GM12878 (cell line): Measurements from ENCODE around the gene HDAC7. TPM values are rescaled to one million over a fixed set of nuclear protein-coding genes. Genes with fewer than 3 reads are reported as not detected.

Source experiments
- ATAC-seq: fragments of 200-7000 bp; cut with Tn5 transposase; 3 replicates; pipeline ENCODE4 v1.9.1; 2020; ENCODE audit warnings: mild to moderate bottlenecking, moderate library complexity
- BruUV-seq: library from RNA; stranded (reverse); fragments of 400-500 nt; replicated peaks from 2 replicates; lab custom pipeline; 2021; lab: Mats Ljungman, UMichigan
- CTCF ChIA-PET: fragments of 300-600 bp; sonication (Branson Sonifier 250); formaldehyde crosslinking; extraction: SDS; loops from one replicate; lab custom pipeline; 2021; ENCODE audit warnings: inconsistent platforms; lab: Yijun Ruan, JAX
- POLR2A ChIA-PET: fragments of 350-600 bp; formaldehyde crosslinking; extraction: SDS; loops from one replicate; lab custom pipeline; 2021; ENCODE audit warnings: inconsistent platforms; lab: Charles Lee
- RAD21 ChIA-PET: fragments of 300-600 bp; sonication (Branson Sonifier 250); formaldehyde crosslinking; loops from one replicate; lab custom pipeline; 2023; ENCODE audit warnings: antibody characterized with exemption; ENCODE audit not compliant: unreplicated experiment; lab: Charles Lee
- SMC1A ChIA-PET: fragments of 300-600 bp; sonication (Branson Sonifier 250); formaldehyde crosslinking; loops from one replicate; lab custom pipeline; 2023; ENCODE audit not compliant: unreplicated experiment, uncharacterized antibody; lab: Charles Lee
- DNase-seq: peaks from one replicate; pipeline ENCODE4 v3.0.0-alpha.2; 2011; ENCODE audit warnings: low read depth, low spot score
- FAIRE-seq: peaks from 3 replicates; lab custom pipeline; 2011; peaks lifted over from hg19 to GRCh38; lab: Jason Lieb, UNC
- H2AFZ ChIP-seq: 2 replicates; pipeline ENCODE4 v1.6.0; 2011; ENCODE audit warnings: low read depth, low read length, control low read depth; ENCODE audit not compliant: control insufficient read depth
- H3K27ac ChIP-seq: 2 replicates; pipeline ENCODE4 v1.5.1; 2011; ENCODE audit warnings: control low read depth; ENCODE audit not compliant: control insufficient read depth, insufficient read depth
- H3K27me3 ChIP-seq, 2 experiments: replicated peaks in 1 of 2; 2 replicates each; pipeline versions ENCODE4 v1.6.0 to v1.6.1; 2011; ENCODE audit warnings: low read length in 1 of 2; ENCODE audit not compliant: control insufficient read depth in 2 of 2, insufficient read depth in 2 of 2
- H3K36me3 ChIP-seq, 2 experiments: 2 replicates each; pipeline ENCODE4 v1.5.1; 2011; ENCODE audit warnings: low read length in 1 of 2; ENCODE audit not compliant: control insufficient read depth in 2 of 2, insufficient read depth in 2 of 2
- H3K4me1 ChIP-seq: 2 replicates; pipeline ENCODE4 v1.6.1; 2011; ENCODE audit warnings: mild to moderate bottlenecking, low read length, moderate library complexity, mixed read lengths; ENCODE audit not compliant: control insufficient read depth, insufficient read depth
- H3K4me2 ChIP-seq: 2 replicates; pipeline ENCODE4 v1.6.0; 2011; ENCODE audit warnings: control low read depth; ENCODE audit not compliant: control insufficient read depth, insufficient read depth
- H3K4me3 ChIP-seq: fragments of 200-600 bp; sonication (generic); 2 replicates; pipeline ENCODE4 v1.5.1; 2016
- H3K79me2 ChIP-seq: 2 replicates; pipeline ENCODE4 v1.6.0; 2011; ENCODE audit warnings: low read length; ENCODE audit not compliant: control insufficient read depth, insufficient read depth
- H3K9ac ChIP-seq: 2 replicates; pipeline ENCODE4 v1.8.0; 2011; ENCODE audit warnings: low read length, control low read depth, mixed read lengths; ENCODE audit not compliant: control insufficient read depth, insufficient read depth
- H3K9me3 ChIP-seq: replicated peaks from 3 replicates; pipeline ENCODE4 v1.5.1; 2011; ENCODE audit warnings: mild to moderate bottlenecking, low read length; ENCODE audit not compliant: control insufficient read depth, insufficient read depth
- H4K20me1 ChIP-seq: 2 replicates; pipeline ENCODE4 v1.6.0; 2011; ENCODE audit not compliant: control insufficient read depth, insufficient read depth
- ASH2L ChIP-seq: fragments of 300-600, 200-600 bp; sonication (generic); IDR thresholded peaks from 2 replicates; pipeline ENCODE4 v1.6.1; 2017; ENCODE audit warnings: low read depth, mild to moderate bottlenecking, borderline replicate concordance
- BRCA1 ChIP-seq: IDR thresholded peaks from 2 replicates; pipeline ENCODE4 v1.6.1; 2011; ENCODE audit warnings: low read depth, low read length, improper control_type of control experiment
- FOXM1 ChIP-seq: IDR thresholded peaks from 2 replicates; pipeline ENCODE4 v1.6.1; 2012; ENCODE audit warnings: low read depth, mild to moderate bottlenecking, inconsistent platforms, low read length, moderate library complexity
- GABPA ChIP-seq: IDR thresholded peaks from 2 replicates; pipeline ENCODE4 v1.6.1; 2014; ENCODE audit warnings: antibody characterized with exemption, low read depth, mild to moderate bottlenecking, inconsistent platforms
- KDM1A ChIP-seq: fragments of 200-600 bp; sonication (generic); IDR thresholded peaks from 2 replicates; pipeline ENCODE4 v1.6.1; 2016; ENCODE audit warnings: borderline replicate concordance
- MEF2B ChIP-seq: fragments of 450-650 bp; IDR thresholded peaks from 2 replicates; pipeline ENCODE4 v1.6.1; 2018; ENCODE audit warnings: mild to moderate bottlenecking, moderate library complexity; ENCODE audit not compliant: partially characterized antibody, poor library complexity, severe bottlenecking
- NFXL1 ChIP-seq: fragments of 450-650 bp; IDR thresholded peaks from 2 replicates; pipeline ENCODE4 v1.6.1; 2017; ENCODE audit warnings: antibody characterized with exemption, mild to moderate bottlenecking, borderline replicate concordance
- POLR2A ChIP-seq: IDR thresholded peaks from 2 replicates; pipeline ENCODE4 v1.6.1; 2011; ENCODE audit warnings: low read depth, mild to moderate bottlenecking, low read length
- POLR2AphosphoS5 ChIP-seq: IDR thresholded peaks from 2 replicates; pipeline ENCODE4 v1.6.1; 2011; ENCODE audit warnings: mild to moderate bottlenecking, low read length, inconsistent platforms
- SKIL ChIP-seq: fragments of 450-650 bp; IDR thresholded peaks from 2 replicates; pipeline ENCODE4 v1.6.1; 2017; ENCODE audit warnings: mild to moderate bottlenecking, low read depth, inconsistent platforms; ENCODE audit not compliant: poor library complexity, severe bottlenecking
- SMAD5 ChIP-seq: IDR thresholded peaks from 2 replicates; pipeline ENCODE4 v1.6.1; 2016; ENCODE audit warnings: antibody characterized with exemption, low read depth
- SRF ChIP-seq, 2 experiments: IDR thresholded peaks; 2 replicates each; pipeline ENCODE4 v1.6.1; 2011; ENCODE audit warnings: low read depth in 2 of 2, low read length in 2 of 2, mild to moderate bottlenecking in 1 of 2, moderate library complexity in 1 of 2
- STAT3 ChIP-seq: IDR thresholded peaks from 2 replicates; pipeline ENCODE4 v1.6.1; 2011; ENCODE audit warnings: low read depth, low read length, improper control_type of control experiment
- TAF1 ChIP-seq: IDR thresholded peaks from 2 replicates; pipeline ENCODE4 v1.6.1; 2011; ENCODE audit warnings: mild to moderate bottlenecking, low read depth, low read length, borderline replicate concordance
- TCF3 ChIP-seq: IDR thresholded peaks from 2 replicates; pipeline ENCODE4 v1.6.1; 2012; ENCODE audit warnings: low read depth, mild to moderate bottlenecking, low read length, borderline replicate concordance; ENCODE audit not compliant: insufficient read depth
- ZBTB11 ChIP-seq: fragments of 450-650 bp; formaldehyde crosslinking; IDR thresholded peaks from 2 replicates; pipeline ENCODE4 v1.5.0; 2022; ENCODE audit warnings: mild to moderate bottlenecking, missing genetic modification characterization
- ZSCAN29 ChIP-seq: fragments of 450-650 bp; IDR thresholded peaks from 2 replicates; pipeline ENCODE4 v1.6.1; 2017; ENCODE audit warnings: mild to moderate bottlenecking, moderate library complexity
- WGBS: methylation state at CpG from one replicate; pipeline ENCODE4 v1.1.6; 2016; ENCODE audit warnings: low lambda C conversion rate; ENCODE audit not compliant: insufficient replicate concordance, insufficient coverage; ENCODE audit errors: missing lambda C conversion rate; 5-methylcytosine and 5-hydroxymethylcytosine counted together
- in situ Hi-C: fragments of 300-500 bp; cut with MboI; formaldehyde crosslinking; loops from 9 replicates; pipeline ENCODE4 v1.14.3; 2018; ENCODE audit warnings: mixed read lengths
- intact Hi-C: fragments of 100-400 bp; cut with micrococcal nuclease; formaldehyde crosslinking; loops from one replicate; pipeline ENCODE4 v1.14.2; 2022; ENCODE audit not compliant: unreplicated experiment
- polyA plus RNA-seq, 11 experiments: library from polyadenylated mRNA; depleted of rRNA in 4 of 11; unstranded in 6 of 11; stranded (reverse) in 5 of 11; fragments of >200 nt; fragmentation: Nextera tagmentation in 4 of 11; fragmentation: Illumina TruSeq in 1 of 11; extraction: Ambion mirVana in 4 of 11; extraction: Trizol in 1 of 11; gene quantifications; 1 replicate in 1 of 11; 2 replicates in 10 of 11; pipeline versions ENCODE4 v1.2.1 to v1.2.3, GENCODE V29; 2011 to 2016; ENCODE audit warnings: inconsistent platforms in 2 of 11, missing spikeins in 2 of 11, low read depth in 1 of 11
- total RNA-seq, 4 experiments: library from RNA; depleted of rRNA in 3 of 4; stranded (reverse); fragments of >200 nt in 3 of 4; fragmentation: Illumina TruSeq in 1 of 4; extraction: Trizol in 1 of 4; gene quantifications; 2 replicates each; pipeline versions ENCODE4 v1.2.1 to v1.2.3, GENCODE V29; 2013 to 2021

Gene HDAC7
- total and polyA plus RNA-seq, 10 of the 15 experiments (the other 5 are each of a cell fraction or from before 2014, with no cell fraction given) = 0.47 to 18.3 (median 5.4) TPM

GRCh38 chr12:47839214-47839876 is 19.6 kb upstream of the HDAC7 start:
- no peak overlapping the region for H2AFZ ChIP-seq
- no peaks in the 10 kb centered on the region; a peak in 2 of 4 replicates for H3K27me3 ChIP-seq
- no peak overlapping the region for H3K4me2 ChIP-seq
- BruUV-seq = no TSS peak
- H3K79me2 ChIP-seq = no peaks in the 10 kb centered on the region
- ChIA-PET SMC1A (interaction anchor here (0.9 to 6.1 kb wide), 24 partner anchors 8 to 184 kb away, joined by 3 to 71 read pairs (median 10); partner anchors contain the start of genes RPAP3 and SLC48A1), POLR2A (interaction anchor here (0.5 kb wide), 1 partner anchor 59 kb away, joined by 5 read pairs; no protein-coding TSS in a partner anchor), RAD21 (interaction anchor here (0.7 to 12.6 kb wide), 30 partner anchors 10 to 779 kb away, joined by 3 to 202 read pairs (median 8); partner anchors contain the start of genes HDAC7, SLC48A1 and TMEM106C), CTCF (interaction anchor here (0.9 to 14.0 kb wide), 45 partner anchors 8 to 779 kb away, joined by 3 to 215 read pairs (median 8); partner anchors contain the start of genes ENDOU, HDAC7, RAPGEF3 and SLC48A1)
- DNase-seq (no peak), FAIRE-seq (no peak), ATAC-seq (no peak)
- in situ Hi-C loops (loop anchor here (5.0 kb wide), 1 partner anchor 127 kb away; no protein-coding TSS in a partner anchor), intact Hi-C loops (loop anchor here (5.0 kb wide), 2 partner anchors 62 to 187 kb away; no protein-coding TSS in a partner anchor)
- 38% methylated on average over 8 of the region's 8 CpGs for WGBS
- no peak overlapping the region for H3K27ac ChIP-seq
- TF ChIP-seq SMAD5 (no peak), NFXL1 (no peak), KDM1A (no peak), TCF3 (no peak), STAT3 (no peak), ASH2L (no peak), GABPA (no peak), ZSCAN29 (no peak), BRCA1 (no peak), TAF1 (no peak), POLR2AphosphoS5 (no peak), POLR2A (no peak), FOXM1 (no peak), SKIL (no peak), ZBTB11 (CRISPR knock-in tag) (no peak), MEF2B (no peak), SRF (IDR thresholded peaks at IDR 0.05; ENCODE audit: low read depth in 2 of 2, low read length in 2 of 2) (no peak)
- H3K4me3 ChIP-seq = no peak overlapping the region
- no peaks in the 10 kb centered on the region for H3K36me3 ChIP-seq
- H3K4me1 ChIP-seq = peaks cover 31% of the 10 kb centered on the region
- no peak overlapping the region for H3K9ac ChIP-seq
- no peaks in the 10 kb centered on the region for H3K9me3 ChIP-seq
- no peaks in the 10 kb centered on the region for H4K20me1 ChIP-seq
